ENCODE results near the gene OTOP2. TPM values are rescaled to one million over a fixed set of nuclear protein-coding genes. Genes with fewer than 3 reads are reported as not detected.

Gene OTOP2
- total and polyA plus RNA-seq, 10 of the 15 experiments (the other 5 are each of a cell fraction or from before 2014, with no cell fraction given), result not detected

- no peaks in the 10 kb centered on the region for H4K20me1 ChIP-seq (ENCODE audit: control insufficient read depth, insufficient read depth)
- H3K27ac ChIP-seq (ENCODE audit: control insufficient read depth, insufficient read depth), result no peak overlapping the region
- no peaks in the 10 kb centered on the region for H3K27me3 ChIP-seq (replicated peaks in 1 of 2; ENCODE audit: control insufficient read depth in 2 of 2, insufficient read depth in 2 of 2, low read length in 1 of 2)
- SMC1A ChIA-PET (ENCODE audit: uncharacterized antibody, unreplicated experiment), result interaction anchor here (0.9 kb wide), 1 partner anchor 86 kb away, joined by 4 read pairs; no protein-coding TSS in a partner anchor
- POLR2A ChIA-PET, result interaction anchor here (0.5 to 0.6 kb wide), 2 partner anchors 246 to 328 kb away, joined by 3 read pairs; no protein-coding TSS in a partner anchor
- no TSS peak for BruUV-seq (replicated peaks)
- no peak overlapping the region for H3K4me2 ChIP-seq (ENCODE audit: control insufficient read depth, insufficient read depth)
- RAD21 ChIA-PET (ENCODE audit: unreplicated experiment), result interaction anchor here (0.7 kb wide), 1 partner anchor 86 kb away, joined by 3 read pairs; no protein-coding TSS in a partner anchor
- no peak overlapping the region for H2AFZ ChIP-seq (ENCODE audit: control insufficient read depth, low read depth, low read length)
- CTCF ChIA-PET, result interaction anchor here (1.1 to 4.5 kb wide), 7 partner anchors 12 to 128 kb away, joined by 3 to 40 read pairs (median 3); partner anchors contain the start of gene NHERF1
- in situ Hi-C loops (cut with MboI), result no loop called here
- DNase-seq (ENCODE audit: low read depth, low spot score) (no peak), FAIRE-seq (peak; percentile 18), ATAC-seq (no peak)
- TF ChIP-seq CEBPB (IDR thresholded peaks at IDR 0.05; ENCODE audit: borderline replicate concordance in 1 of 2, low read depth in 2 of 2, low read length in 2 of 2) (no peak), STAT1 (conservative IDR thresholded peaks at IDR 0.05) (no peak), ZNF207 (IDR thresholded peaks at IDR 0.05; ENCODE audit: borderline replicate concordance) (no peak), ASH2L (IDR thresholded peaks at IDR 0.05; ENCODE audit: borderline replicate concordance, low read depth) (no peak)
- H3K9ac ChIP-seq (ENCODE audit: control insufficient read depth, insufficient read depth, low read length), result no peak overlapping the region
- H3K4me3 ChIP-seq, result no peak overlapping the region
- peaks cover 14% of the 10 kb centered on the region for H3K4me1 ChIP-seq (ENCODE audit: control insufficient read depth, insufficient read depth, low read length)
- peaks cover 16% of the 10 kb centered on the region for H3K79me2 ChIP-seq (ENCODE audit: control insufficient read depth, insufficient read depth, low read length)
- no peaks in the 10 kb centered on the region; a peak in 1 of 4 replicates for H3K36me3 ChIP-seq (ENCODE audit: control insufficient read depth in 2 of 2, insufficient read depth in 2 of 2, low read length in 1 of 2)
- no peaks in the 10 kb centered on the region for H3K9me3 ChIP-seq (replicated peaks; ENCODE audit: control insufficient read depth, insufficient read depth, low read length)
- intact Hi-C loops (cut with micrococcal nuclease; ENCODE audit: unreplicated experiment), result no loop called here
- 73% methylated on average over 5 of the region's 5 CpGs for WGBS (ENCODE audit: insufficient coverage, insufficient replicate concordance, low lambda C conversion rate, missing lambda C conversion rate)
These were observed 48.7 kb upstream of the OTOP2 start for GRCh38 chr17:74875155-74875976.

Data from GM12878 (cell line).